EH (cell line): ENCODE results near the gene MEIS2.

ENCODE experiments used
- DNase-seq: peaks from one replicate; pipeline ENCODE4 v3.0.0-alpha.2; 2015; ENCODE audit warnings: low read depth

MEIS2 gene

GRCh38 chr15:37041042-37041441 is 59.3 kb downstream of the MEIS2 start:
- no peak for DNase-seq

GRCh38 chr15:37040072-37040742 is 60.1 kb downstream of the MEIS2 start:
- DNase-seq = no peak

DNA sequence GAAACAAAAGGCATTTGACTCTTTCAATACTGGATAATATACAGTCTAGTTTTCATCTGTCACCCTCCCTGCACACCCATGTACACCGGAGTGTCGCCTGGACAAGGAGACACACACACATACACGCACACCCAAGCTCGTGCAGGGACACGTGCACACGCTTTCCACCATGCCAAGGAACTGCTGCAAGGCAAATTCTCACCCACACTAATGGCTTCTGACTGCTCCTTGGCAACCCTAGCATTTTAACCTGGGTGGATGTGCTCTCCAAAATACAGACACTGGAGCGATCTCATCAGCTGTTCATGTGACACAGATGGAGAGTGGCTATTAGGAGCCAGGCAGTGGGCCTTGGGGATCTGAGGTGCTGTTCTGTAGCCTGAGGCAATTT is 61.6 kb downstream of the MEIS2 start:
- DNase-seq = no peak

DNA sequence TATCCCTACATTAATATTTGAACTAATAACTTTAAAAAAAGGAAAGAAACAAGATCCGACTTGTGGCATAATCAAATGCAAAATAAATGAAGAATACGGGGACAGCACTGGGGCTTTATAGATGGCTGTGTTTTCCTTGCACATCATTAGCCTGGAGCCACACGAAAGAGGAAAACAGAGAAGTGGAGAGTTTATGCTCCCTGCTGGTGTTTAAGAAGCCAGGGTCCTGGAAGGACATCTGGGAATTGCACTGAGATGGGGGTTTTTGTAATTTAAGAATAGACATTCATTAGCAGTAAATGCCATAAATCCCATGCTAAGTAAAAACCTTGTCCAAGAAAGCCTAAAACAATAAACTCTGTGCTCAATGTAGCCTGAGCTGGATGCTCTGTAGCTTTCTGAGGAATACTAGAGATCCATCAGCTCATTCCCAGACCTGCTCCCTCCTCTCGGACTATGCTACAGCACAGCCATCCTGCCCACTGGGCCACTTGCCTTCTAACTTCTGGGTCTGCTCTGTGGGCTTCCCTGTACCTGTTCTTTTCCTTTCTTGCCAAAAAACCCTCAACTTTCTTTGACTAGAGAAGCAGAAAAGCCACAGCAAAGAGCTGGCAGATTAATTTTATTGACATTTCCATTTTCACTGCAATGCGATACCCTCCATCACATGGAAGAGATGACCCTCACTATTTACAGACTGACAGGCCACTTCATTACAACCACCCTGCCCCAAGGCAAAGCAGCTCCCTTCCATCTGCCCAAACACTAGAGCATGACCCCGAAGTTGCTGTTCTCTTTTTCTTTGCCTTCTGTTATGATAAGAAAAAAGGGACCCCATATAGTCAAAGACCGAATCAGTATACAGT is 62.3 kb downstream of the MEIS2 start:
- DNase-seq = no peak

DNA sequence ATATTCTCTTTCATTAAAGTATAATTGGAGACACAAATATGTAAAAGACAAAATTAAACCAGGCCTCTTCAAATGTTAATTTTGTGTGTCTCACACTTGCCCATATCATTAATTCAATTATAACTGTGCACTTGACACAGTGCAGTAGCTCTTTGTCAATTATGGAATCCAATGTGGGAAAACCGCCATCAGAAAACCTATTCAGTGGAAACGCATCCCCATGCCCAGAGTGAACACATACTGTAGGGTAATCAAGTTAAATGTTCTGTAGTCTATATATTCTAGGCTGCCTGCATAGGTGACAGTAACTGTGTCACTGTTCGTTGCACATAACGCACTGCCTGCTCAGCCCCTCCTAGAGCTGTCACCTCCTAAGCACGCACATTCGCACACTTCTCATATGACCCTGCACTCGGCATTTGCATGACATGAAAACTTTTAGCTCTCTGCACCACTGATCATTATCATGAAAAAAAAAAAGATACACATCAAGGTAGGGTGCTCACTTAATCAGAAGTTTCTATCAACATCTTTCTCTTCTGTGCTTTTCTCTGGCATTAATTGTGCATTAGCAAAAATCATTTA is 63.2 kb downstream of the MEIS2 start:
- DNase-seq = no peak

DNA sequence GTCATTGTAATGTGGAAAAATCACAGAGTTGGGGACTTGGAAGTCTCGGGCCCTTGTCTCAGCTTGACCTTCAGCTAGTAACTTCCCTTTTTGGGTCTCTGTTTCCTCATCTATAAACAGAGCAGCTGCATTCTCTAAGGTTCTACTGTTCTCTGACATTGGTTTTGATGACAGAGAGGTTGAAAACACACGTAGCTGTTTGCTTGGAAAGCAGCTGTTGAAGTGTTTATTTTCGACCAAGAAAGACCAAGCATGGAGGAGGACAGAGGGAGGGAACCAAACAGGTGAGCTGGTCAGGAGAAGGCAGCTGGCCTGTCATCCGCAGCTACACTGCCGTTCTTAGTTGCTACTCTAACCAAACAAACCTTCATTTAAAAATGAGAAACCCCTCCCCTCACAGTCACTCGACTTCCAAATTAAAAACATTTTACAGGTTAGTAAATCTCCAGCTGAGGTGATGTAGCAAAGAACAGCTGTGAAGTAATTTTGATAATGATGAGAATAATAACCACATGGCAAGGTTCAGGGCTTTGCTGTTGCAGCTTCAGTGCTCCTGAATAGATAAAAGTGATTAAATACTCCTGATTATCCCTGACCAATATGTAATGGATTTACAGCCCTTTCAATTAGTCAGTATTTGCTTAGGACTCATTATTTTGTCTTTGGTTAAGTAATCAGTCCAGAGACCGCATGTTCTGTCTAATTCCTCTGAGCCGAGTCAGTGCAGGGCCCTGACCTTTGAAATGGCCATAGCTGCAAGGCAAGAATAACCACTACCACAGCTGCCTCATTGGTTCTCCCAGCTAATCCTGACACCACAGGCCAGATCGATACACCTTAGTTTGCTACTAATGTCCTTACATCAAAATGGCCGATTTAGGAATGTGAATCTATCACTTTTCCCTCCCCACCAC is 65.3 kb downstream of the MEIS2 start:
- DNase-seq = peak; percentile 71

DNA sequence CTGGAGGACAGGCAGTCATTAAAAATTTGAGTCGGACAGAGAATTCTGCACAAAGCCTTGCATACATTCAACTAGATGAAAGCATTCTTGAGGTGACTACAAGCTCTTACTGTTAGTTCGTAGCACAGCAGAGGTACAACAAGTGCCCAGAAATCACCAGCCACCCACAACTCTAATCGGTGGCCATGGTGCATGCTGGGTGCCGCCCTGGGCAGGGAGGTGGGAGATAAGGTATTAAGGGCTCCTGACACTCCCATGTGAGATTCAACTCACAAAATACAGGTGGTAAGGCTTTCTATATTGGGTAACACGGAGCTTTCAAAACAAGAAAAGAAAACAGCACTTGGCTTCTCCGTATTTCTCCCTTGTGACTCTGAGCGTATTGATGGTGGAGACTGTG is 66.0 kb downstream of the MEIS2 start:
- no peak for DNase-seq

DNA sequence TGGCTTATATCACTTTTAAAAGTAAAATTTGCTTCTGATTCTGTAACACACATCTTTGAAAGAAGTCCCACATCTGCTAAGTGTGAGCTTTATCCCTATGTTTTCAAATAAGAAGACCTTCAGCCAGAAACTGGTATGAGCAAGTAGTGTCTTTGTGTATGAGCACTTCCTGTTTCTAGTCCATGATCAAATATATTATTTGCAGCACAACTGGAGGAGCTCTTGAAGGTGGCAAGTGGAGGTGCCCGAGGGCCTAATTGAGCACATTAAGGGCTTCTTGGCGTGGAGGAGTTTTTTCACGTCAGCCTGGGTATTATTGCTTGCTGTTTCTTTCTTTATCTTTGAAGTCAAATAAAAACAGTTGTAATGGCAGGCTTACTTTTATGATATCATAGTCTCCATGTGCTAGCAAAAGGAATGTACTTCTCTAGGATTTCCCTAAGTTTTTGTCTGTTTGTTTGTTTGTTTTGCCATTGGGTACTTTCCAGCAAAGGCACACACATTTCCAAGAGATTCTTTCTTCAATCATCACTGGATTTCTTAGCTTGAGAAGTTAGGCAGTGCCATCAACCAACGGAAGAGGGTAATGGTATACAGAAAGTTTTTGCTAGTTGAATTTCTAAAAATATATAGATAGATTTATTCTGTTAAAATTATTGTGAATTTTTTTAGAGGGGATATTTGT is 68.1 kb downstream of the MEIS2 start:
- DNase-seq = no peak

GRCh38 chr15:37031198-37031597 is 69.2 kb downstream of the MEIS2 start:
- peak; percentile 62 for DNase-seq

DNA sequence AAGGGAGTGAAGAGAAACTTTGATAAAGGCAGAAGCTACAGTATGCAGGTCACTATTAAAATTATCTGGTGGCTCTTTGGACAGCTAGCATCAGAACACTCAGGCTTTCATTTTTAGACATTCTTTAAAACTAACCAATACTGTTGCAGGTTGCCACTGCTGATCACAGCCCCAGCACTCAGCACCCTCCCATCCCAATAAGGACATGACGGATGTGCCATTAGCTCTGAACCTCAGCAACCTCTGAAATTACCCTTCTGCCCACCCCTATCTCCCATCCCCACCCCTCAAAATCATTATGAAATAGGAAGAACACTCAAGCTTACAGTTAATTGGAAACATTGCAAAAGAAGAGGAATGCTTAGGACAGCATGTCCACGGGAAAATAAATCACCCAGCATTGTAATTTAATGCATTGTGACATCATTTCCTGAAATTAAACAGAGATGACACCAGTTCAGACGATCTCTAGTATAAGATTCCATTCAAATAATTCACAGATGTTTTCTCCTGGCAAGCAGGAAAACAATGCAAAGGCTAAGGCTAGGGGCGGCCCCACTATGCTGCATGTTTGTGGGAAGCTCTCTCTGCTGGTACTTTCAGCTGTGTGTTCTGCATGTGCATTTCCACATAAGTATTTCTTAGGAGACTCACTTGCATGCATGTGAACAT is 71.6 kb downstream of the MEIS2 start:
- peak; percentile 83 for DNase-seq

DNA sequence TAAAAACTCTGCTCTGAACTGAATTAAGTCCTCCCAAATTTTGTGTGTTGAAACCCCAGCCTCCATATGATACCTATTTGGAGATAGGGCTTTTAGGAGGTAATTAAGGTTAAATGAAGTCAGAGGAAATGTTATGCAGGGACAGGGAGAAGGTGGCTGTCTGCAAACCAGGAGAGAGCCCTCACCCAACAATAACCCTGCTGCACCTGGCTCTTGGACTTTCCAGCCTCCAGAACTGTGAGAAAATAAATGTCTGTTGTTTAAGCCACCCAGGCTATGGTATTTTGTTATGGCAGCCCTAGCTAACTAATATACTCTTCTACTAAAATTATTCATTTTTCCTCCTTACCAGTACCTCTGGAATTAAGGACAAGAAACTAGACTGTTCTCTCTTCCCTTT is 79.5 kb downstream of the MEIS2 start:
- DNase-seq = no peak

DNA sequence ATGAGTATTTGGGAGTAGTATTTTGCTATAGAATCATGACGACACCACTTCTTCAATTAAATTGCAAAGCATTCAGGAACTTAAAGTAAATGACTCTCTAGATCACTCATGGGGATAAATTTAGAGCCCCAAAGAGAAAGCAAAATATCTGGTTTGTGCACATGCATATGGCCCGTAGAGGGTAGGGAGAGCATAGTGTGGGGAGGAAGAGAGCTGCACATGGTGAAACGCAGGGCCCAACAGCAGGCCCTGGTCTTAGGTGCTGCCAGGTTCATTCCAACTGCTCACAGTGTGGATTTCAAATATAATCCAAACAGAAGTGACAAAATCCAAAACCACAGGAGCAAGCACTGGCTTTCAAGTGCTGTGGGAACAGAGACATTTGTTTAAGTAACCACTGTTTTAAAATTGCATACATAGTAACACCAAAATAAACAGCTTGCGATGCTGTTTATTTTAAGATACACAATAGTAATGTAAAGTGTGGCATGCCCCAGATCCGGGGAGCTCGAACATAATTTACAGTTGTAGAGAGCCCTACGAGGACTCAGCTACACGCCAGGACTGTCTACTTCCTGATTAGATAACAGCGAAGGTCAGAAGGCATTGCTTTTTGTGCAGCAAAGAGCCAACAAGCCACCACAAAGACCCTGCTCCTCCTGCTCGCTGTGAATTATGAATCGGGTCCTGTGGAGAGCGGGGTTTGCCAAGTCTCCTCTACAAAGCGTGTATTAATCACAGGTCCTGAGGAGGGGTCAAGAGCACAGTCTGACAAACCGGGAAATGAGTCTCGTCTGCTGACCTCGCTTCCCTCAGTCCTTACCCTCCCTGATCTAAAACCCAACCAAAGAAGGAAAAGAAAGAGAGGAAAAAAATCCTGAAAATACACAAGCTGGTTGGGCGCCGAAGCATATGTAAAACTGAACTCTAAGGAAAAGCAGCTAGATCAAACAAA is 80.6 kb downstream of the MEIS2 start:
- DNase-seq = no peak

- DNase-seq = no peak
Measured at GRCh38 chr15:37017031-37017625, 83.2 kb downstream of the MEIS2 start.

GRCh38 chr15:37016231-37016630 is 84.1 kb downstream of the MEIS2 start:
- DNase-seq = peak; percentile 61

GRCh38 chr15:37015451-37015850 is 84.9 kb downstream of the MEIS2 start:
- no peak for DNase-seq

- DNase-seq = peak; percentile 8
Measured at GRCh38 chr15:37015035-37015434, 85.3 kb downstream of the MEIS2 start.

- no peak for DNase-seq
Measured at GRCh38 chr15:37014566-37014965, 85.8 kb downstream of the MEIS2 start.

DNA sequence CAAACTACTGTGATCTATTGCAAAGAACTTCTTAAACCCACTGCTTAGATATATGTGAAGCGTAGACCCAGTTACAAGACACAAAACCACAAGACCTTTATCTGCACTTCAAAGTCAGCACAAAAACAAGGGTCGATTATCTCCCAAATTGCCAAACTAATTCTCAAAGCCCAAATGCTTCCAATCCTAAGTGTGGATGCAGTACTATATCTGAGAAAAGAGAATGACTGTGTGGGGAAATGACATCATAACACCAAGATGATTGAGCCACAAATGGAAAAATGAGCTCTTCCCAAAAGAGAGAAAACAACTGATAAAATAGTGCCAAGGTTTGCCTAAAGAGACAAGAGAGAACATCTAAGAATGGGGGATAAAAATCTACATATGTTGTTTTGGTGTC is 86.2 kb downstream of the MEIS2 start:
- DNase-seq = no peak

GRCh38 chr15:37010595-37010994 is 89.8 kb downstream of the MEIS2 start:
- DNase-seq = no peak
